Measurements from ENCODE around the gene SLC25A26. TPM values are rescaled to one million over a fixed set of nuclear protein-coding genes. Genes with fewer than 3 reads are reported as not detected.

The SLC25A26 gene
- total and polyA plus RNA-seq, 8 donors: 5.1 to 13.6 (median 9.9) TPM

DNA sequence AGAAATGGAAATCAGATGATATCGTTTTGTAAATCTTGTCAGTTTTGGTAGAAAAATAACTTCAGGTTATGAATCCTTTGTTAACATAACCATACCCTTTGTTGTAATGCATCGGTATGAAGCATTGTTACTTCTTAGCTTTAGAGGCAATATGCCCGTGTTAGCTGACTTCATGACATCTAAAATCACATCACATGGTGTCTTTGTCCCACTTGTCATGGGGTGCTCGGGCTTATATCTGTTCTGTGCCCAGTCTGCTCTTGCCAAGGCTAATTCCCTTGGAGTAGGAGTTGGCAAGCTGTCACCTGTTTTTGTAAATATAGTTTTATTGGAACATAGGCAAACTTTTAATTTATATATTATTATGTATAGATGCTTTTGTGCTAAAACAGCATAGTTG lies 39.6 kb downstream of the SLC25A26 start:
- H3K4me1 ChIP-seq: no peaks in the 10 kb centered on the region
- no peak for ATAC-seq
- WGBS, 2 donors: 74 to 85% methylated on average over 4 of the region's 4 CpGs
- H3K27me3 ChIP-seq: no peaks in the 10 kb centered on the region
- DNase-seq: no peak
- TF ChIP-seq, protein P1, sequence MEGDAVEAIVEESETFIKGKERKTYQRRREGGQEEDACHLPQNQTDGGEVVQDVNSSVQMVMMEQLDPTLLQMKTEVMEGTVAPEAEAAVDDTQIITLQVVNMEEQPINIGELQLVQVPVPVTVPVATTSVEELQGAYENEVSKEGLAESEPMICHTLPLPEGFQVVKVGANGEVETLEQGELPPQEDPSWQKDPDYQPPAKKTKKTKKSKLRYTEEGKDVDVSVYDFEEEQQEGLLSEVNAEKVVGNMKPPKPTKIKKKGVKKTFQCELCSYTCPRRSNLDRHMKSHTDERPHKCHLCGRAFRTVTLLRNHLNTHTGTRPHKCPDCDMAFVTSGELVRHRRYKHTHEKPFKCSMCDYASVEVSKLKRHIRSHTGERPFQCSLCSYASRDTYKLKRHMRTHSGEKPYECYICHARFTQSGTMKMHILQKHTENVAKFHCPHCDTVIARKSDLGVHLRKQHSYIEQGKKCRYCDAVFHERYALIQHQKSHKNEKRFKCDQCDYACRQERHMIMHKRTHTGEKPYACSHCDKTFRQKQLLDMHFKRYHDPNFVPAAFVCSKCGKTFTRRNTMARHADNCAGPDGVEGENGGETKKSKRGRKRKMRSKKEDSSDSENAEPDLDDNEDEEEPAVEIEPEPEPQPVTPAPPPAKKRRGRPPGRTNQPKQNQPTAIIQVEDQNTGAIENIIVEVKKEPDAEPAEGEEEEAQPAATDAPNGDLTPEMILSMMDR (IDR thresholded peaks at IDR 0.05): no peak
- no peak overlapping the region for H3K27ac ChIP-seq
- no peak for FAIRE-seq
- H3K9me3 ChIP-seq: no peaks in the 10 kb centered on the region
- no peaks in the 10 kb centered on the region for H3K36me3 ChIP-seq
- intact Hi-C loops (cut with DNase I): no loop called here
- no peak overlapping the region for H3K4me3 ChIP-seq

DNA sequence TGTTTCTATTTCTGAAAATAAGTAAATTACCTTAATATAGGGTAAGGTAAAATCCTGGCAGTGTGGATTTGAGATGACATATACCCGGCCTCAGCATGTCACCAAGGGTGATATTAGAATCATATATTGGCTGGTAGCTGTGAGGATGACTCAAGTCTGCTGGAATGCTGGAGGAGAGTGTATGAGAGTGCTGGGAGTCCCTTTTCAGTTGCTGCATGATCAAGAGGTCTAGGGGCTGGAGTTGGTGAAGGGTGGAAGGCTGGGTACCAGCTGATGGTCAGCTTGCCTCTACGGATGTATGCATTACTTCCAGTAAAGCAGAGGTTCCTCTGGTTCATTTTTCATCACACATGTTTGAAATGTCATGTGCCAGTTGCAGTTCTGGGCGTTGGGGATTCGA lies 40.6 kb downstream of the SLC25A26 start:
- no peaks in the 10 kb centered on the region for H3K27me3 ChIP-seq
- WGBS, 2 donors: 80 to 92% methylated on average over 4 of the region's 4 CpGs
- no peak for DNase-seq
- TF ChIP-seq, protein P1 (IDR thresholded peaks at IDR 0.05): no peak
- no peaks in the 10 kb centered on the region for H3K36me3 ChIP-seq
- FAIRE-seq: no peak
- no peaks in the 10 kb centered on the region for H3K4me1 ChIP-seq
- no peaks in the 10 kb centered on the region for H3K9me3 ChIP-seq
- ATAC-seq: no peak
- intact Hi-C loops (cut with DNase I): no loop called here
- H3K27ac ChIP-seq: no peak overlapping the region
- no peak overlapping the region for H3K4me3 ChIP-seq

DNA sequence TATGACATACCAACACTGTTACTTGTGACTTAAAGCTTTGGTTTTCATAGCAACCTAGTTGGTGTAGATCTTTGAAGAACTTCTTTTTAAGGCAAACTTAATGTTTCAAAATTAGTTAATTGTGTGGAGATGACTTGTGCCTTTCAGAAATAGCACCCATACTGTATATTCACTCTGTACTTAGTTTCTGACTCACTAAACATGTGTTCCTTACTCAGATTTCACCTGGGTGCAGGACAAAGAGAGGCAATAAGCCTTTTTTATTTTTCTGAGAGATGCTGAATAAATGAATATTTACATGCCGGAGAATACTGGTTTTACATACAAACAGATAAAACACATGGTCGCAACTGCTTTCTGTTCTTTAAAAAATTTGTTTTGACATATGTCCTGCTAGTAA lies 44.8 kb downstream of the SLC25A26 start:
- 98% methylated on average over 2 of the region's 2 CpGs for WGBS, 2 donors
- DNase-seq (no peak), ATAC-seq (no peak), FAIRE-seq (no peak)
- Histone ChIP-seq H3K9me3 (no peaks in the 10 kb centered on the region), H3K4me3 (no peak overlapping the region), H3K4me1 (peaks cover 0 to 9% (median 4%) of the 10 kb centered on the region in 3 donors), H3K36me3 (no peaks in the 10 kb centered on the region), H3K27ac (no peak overlapping the region), H3K27me3 (no peaks in the 10 kb centered on the region)
- intact Hi-C loops (cut with DNase I): no loop called here
- TF ChIP-seq, protein P1 (IDR thresholded peaks at IDR 0.05): no peak

DNA sequence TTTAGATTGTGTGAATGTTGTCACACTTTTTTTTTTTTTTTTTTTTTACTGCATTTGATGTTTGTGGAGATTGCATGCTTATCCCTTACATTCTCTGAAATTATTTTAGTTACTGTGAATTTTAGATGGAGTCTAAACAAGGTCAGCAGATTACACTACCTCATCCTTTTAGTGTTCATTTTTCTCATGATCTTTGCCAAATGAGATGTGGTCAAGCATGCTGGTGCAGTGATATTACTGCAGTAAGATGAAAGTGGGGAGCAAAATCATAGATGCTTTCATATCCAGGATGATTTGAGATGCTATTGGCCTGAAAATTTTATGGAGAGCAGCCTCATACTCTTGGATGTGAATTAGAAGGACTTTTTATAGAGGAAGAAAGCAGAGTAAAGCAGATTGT lies 45.8 kb downstream of the SLC25A26 start:
- no peak overlapping the region for H3K4me3 ChIP-seq
- H3K27me3 ChIP-seq: no peaks in the 10 kb centered on the region
- intact Hi-C loops (cut with DNase I): no loop called here
- peaks cover 0 to 11% (median 4%) of the 10 kb centered on the region in 3 donors for H3K4me1 ChIP-seq
- FAIRE-seq (no peak), DNase-seq (no peak), ATAC-seq (no peak)
- no peak overlapping the region for H3K27ac ChIP-seq
- TF ChIP-seq, protein P1 (IDR thresholded peaks at IDR 0.05): no peak
- H3K9me3 ChIP-seq: no peaks in the 10 kb centered on the region
- H3K36me3 ChIP-seq: no peaks in the 10 kb centered on the region

DNA sequence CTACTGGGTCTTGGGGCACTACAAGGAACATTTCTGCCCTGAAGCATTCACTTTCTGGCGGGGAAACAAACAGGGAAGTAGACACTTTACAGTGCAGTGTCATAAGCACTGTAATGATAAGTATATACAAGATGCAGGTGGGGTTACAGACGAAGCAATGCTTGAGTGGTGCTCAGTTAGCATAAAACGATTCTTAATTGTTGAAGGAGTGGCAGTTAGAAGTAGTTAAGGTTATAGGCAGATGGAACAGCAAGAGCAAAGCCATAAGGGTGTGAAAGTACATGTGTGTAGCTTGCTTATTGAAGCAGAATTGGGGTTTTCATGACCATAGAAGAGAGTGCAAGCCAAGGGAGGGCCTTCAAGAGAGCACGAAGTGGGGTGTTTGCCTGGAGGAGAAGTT lies 46.2 kb downstream of the SLC25A26 start:
- FAIRE-seq: no peak
- peaks cover 0 to 11% (median 4%) of the 10 kb centered on the region in 3 donors for H3K4me1 ChIP-seq
- DNase-seq: no peak
- intact Hi-C loops (cut with DNase I): no loop called here
- H3K9me3 ChIP-seq: no peaks in the 10 kb centered on the region
- ATAC-seq: no peak
- 83 to 90% methylated on average over 4 of the region's 4 CpGs for WGBS, 2 donors
- no peak overlapping the region for H3K4me3 ChIP-seq
- no peak overlapping the region for H3K27ac ChIP-seq
- no peaks in the 10 kb centered on the region for H3K36me3 ChIP-seq
- H3K27me3 ChIP-seq: no peaks in the 10 kb centered on the region
- TF ChIP-seq, protein P1 (IDR thresholded peaks at IDR 0.05): no peak

Measured in pancreas (tissue), 10 donors.